K562 (cell line): ENCODE data around the gene ZBTB26. TPM values are rescaled to one million over a fixed set of nuclear protein-coding genes. Genes with fewer than 3 reads are reported as not detected.

Experiments used
- DNMT1 ChIP-seq: fragments of 450-650 bp; IDR thresholded peaks from 2 replicates; pipeline ENCODE4 v1.6.1; 2016; ENCODE audit warnings: antibody characterized with exemption, mild to moderate bottlenecking
- ELK3 ChIP-seq: fragments of 450-650 bp; formaldehyde crosslinking; IDR thresholded peaks from 2 replicates; pipeline ENCODE4 v1.4.0; 2020; ENCODE audit warnings: mild to moderate bottlenecking
- EP400 ChIP-seq: fragments of 450-650 bp; IDR thresholded peaks from 2 replicates; pipeline ENCODE4 v1.6.1; 2017; ENCODE audit warnings: antibody characterized with exemption, mild to moderate bottlenecking, moderate library complexity
- FOXK2 ChIP-seq, 2 experiments: fragments of 450-650 bp; IDR thresholded peaks in 1 of 2; conservative IDR thresholded peaks in 1 of 2; 2 replicates each; pipeline ENCODE4 v1.6.1; 2016; ENCODE audit warnings: low read depth in 2 of 2, mild to moderate bottlenecking in 1 of 2
- FUS ChIP-seq: fragments of 200-400 bp; formaldehyde crosslinking; optimal IDR thresholded peaks from 2 replicates; pipeline ENCODE3; 2017; ENCODE audit warnings: low read depth, low read length
- ID3 ChIP-seq, 2 experiments: fragments of 250-450 bp in 1 of 2; fragments of 450-650 bp in 1 of 2; sonication (Bioruptor Pico) in 1 of 2; IDR thresholded peaks; 2 replicates each; pipeline versions ENCODE4 v1.6.1 to v1.8.0; 2016 to 2021; ENCODE audit warnings: mild to moderate bottlenecking in 2 of 2, moderate library complexity in 2 of 2, missing compliant biosample characterization in 1 of 2, missing genetic modification characterization in 1 of 2
- MCM7 ChIP-seq, 2 experiments: fragments of 450-650 bp; IDR thresholded peaks; 2 replicates each; pipeline ENCODE4 v1.6.1; 2016 to 2018
- MEIS2 ChIP-seq: fragments of 450-650 bp; IDR thresholded peaks from 2 replicates; pipeline ENCODE4 v1.6.1; 2014; ENCODE audit warnings: mild to moderate bottlenecking; ENCODE audit not compliant: partially characterized antibody
- MYC ChIP-seq, 2 experiments: fragments of 250-450 bp in 1 of 2; sonication (Bioruptor Pico) in 1 of 2; IDR thresholded peaks; 2 replicates each; pipeline versions ENCODE4 v1.5.1 to v1.6.1; 2012 to 2021; ENCODE audit warnings: low read depth in 2 of 2, borderline replicate concordance in 1 of 2, improper control_type of control experiment in 1 of 2, low read length in 1 of 2, mild to moderate bottlenecking in 1 of 2, moderate library complexity in 1 of 2
- SRSF9 ChIP-seq: fragments of 200-400 bp; formaldehyde crosslinking; IDR thresholded peaks from 2 replicates; pipeline ENCODE4 v1.6.1; 2017; ENCODE audit warnings: low read depth, low read length, borderline replicate concordance
- STAT5B ChIP-seq: fragments of 250-450 bp; sonication (Bioruptor Pico); IDR thresholded peaks from 2 replicates; pipeline ENCODE4 v1.8.0; 2021; ENCODE audit warnings: mild to moderate bottlenecking, inconsistent platforms
- TAL1 ChIP-seq: fragments of 450-650 bp; IDR thresholded peaks from 2 replicates; pipeline ENCODE4 v1.6.1; 2016; ENCODE audit warnings: mild to moderate bottlenecking
- THRAP3 ChIP-seq: fragments of 450-650 bp; IDR thresholded peaks from 2 replicates; pipeline ENCODE4 v1.6.1; 2016; ENCODE audit warnings: mild to moderate bottlenecking, inconsistent platforms, borderline replicate concordance
- TSHZ1 ChIP-seq: fragments of 250-450 bp; sonication (Bioruptor Pico); IDR thresholded peaks from 2 replicates; pipeline ENCODE4 v1.4.0; 2020; ENCODE audit warnings: mild to moderate bottlenecking, moderate library complexity
- ZBTB17 ChIP-seq: fragments of 450-650 bp; formaldehyde crosslinking; IDR thresholded peaks from 2 replicates; pipeline ENCODE4 v1.4.0; 2020; ENCODE audit warnings: mild to moderate bottlenecking
- ZNF121 ChIP-seq: sonication (generic); formaldehyde crosslinking; conservative IDR thresholded peaks from 2 replicates; pipeline ENCODE4 v1.8.0; 2022; ENCODE audit warnings: missing genetic modification reagents
- polyA plus RNA-seq, 8 experiments: library from polyadenylated mRNA; depleted of rRNA in 4 of 8; stranded (reverse) in 5 of 8; unstranded in 3 of 8; fragments of >200 nt; fragmentation: Nextera tagmentation in 2 of 8; fragmentation: Illumina TruSeq in 1 of 8; extraction: Ambion mirVana in 2 of 8; extraction: Trizol in 1 of 8; gene quantifications; 2 replicates each; pipeline versions ENCODE4 v1.2.1 to v1.2.3, GENCODE V29; 2011 to 2014; ENCODE audit warnings: inconsistent platforms in 1 of 8, missing spikeins in 1 of 8
- total RNA-seq, 7 experiments: library from RNA; depleted of rRNA in 6 of 7; stranded (reverse); fragments of >200 nt in 6 of 7; fragmentation: Illumina TruSeq in 2 of 7; extraction: Trizol in 2 of 7; gene quantifications; 2 replicates each; pipeline versions ENCODE4 v1.2.1 to v1.2.3, GENCODE V29; 2011 to 2021; ENCODE audit warnings: low replicate concordance in 1 of 7
- TF ChIP-seq, protein P1 (sequence below): fragments of 250-450 bp; sonication (Bioruptor Pico); IDR thresholded peaks from 2 replicates; pipeline ENCODE4 v1.4.0; 2020; ENCODE audit warnings: mild to moderate bottlenecking
- TF ChIP-seq, protein P2 (sequence below): fragments of 250-450 bp; sonication (Bioruptor Pico); IDR thresholded peaks from 2 replicates; pipeline ENCODE4 v1.8.0; 2022; ENCODE audit warnings: inconsistent platforms, mild to moderate bottlenecking, moderate library complexity, borderline replicate concordance

The ZBTB26 gene
- total and polyA plus RNA-seq, 9 of the 15 experiments (the other 6 are each of a cell fraction or from before 2014, with no cell fraction given), result 2.4 to 20.7 (median 5.0) TPM

- TF ChIP-seq, protein P1, sequence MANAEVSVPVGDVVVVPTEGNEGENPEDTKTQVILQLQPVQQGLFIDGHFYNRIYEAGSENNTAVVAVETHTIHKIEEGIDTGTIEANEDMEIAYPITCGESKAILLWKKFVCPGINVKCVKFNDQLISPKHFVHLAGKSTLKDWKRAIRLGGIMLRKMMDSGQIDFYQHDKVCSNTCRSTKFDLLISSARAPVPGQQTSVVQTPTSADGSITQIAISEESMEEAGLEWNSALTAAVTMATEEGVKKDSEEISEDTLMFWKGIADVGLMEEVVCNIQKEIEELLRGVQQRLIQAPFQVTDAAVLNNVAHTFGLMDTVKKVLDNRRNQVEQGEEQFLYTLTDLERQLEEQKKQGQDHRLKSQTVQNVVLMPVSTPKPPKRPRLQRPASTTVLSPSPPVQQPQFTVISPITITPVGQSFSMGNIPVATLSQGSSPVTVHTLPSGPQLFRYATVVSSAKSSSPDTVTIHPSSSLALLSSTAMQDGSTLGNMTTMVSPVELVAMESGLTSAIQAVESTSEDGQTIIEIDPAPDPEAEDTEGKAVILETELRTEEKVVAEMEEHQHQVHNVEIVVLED (CRISPR knock-in tag), result 0 out of 2 replicates have a peak, but pooled peaks have one; percentile 4
- no peak for TF ChIP-seq FUS
- TF ChIP-seq ZBTB17 (CRISPR knock-in tag), result peak; percentile 48; the same call in 1 of the 2 replicates
- TF ChIP-seq TSHZ1 (CRISPR knock-in tag), result no peak
- TF ChIP-seq TAL1, result 0 out of 2 replicates have a peak, but pooled peaks have one; percentile 2
- TF ChIP-seq MEIS2, result no peak
- TF ChIP-seq EP400, result peak; percentile 70
- TF ChIP-seq ELK3 (CRISPR knock-in tag), result no peak
- TF ChIP-seq DNMT1, result no peak
- no peak for TF ChIP-seq ZNF121 (CRISPR knock-in tag)
- TF ChIP-seq FOXK2 (conservative IDR thresholded peaks at IDR 0.05 in 1 of 2, IDR thresholded peaks at IDR 0.05 in 1 of 2; ENCODE audit: low read depth in 2 of 2), result peak; percentile 80 to 81
- TF ChIP-seq SRSF9, result no peak
- peak; percentile 54; the same call in 1 of the 2 replicates for TF ChIP-seq MYC (IDR thresholded peaks at IDR 0.05; ENCODE audit: low read depth, low read length)
- 0 out of 2 replicates have a peak, but pooled peaks have one; percentile 48 for TF ChIP-seq MYC (CRISPR knock-in tag; IDR thresholded peaks at IDR 0.05; ENCODE audit: borderline replicate concordance, low read depth)
- TF ChIP-seq ID3 (CRISPR knock-in tag; IDR thresholded peaks at IDR 0.05), result no peak
- no peak for TF ChIP-seq ID3 (tag; IDR thresholded peaks at IDR 0.05)
- no peak for TF ChIP-seq MCM7 (IDR thresholded peaks at IDR 0.05)
- TF ChIP-seq, protein P2, sequence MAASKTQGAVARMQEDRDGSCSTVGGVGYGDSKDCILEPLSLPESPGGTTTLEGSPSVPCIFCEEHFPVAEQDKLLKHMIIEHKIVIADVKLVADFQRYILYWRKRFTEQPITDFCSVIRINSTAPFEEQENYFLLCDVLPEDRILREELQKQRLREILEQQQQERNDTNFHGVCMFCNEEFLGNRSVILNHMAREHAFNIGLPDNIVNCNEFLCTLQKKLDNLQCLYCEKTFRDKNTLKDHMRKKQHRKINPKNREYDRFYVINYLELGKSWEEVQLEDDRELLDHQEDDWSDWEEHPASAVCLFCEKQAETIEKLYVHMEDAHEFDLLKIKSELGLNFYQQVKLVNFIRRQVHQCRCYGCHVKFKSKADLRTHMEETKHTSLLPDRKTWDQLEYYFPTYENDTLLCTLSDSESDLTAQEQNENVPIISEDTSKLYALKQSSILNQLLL (CRISPR knock-in tag), result no peak
- TF ChIP-seq STAT5B (CRISPR knock-in tag), result no peak
- no peak for TF ChIP-seq THRAP3
Measured at GRCh38 chr9:122931226-122932121, at the start of gene ZBTB26 (continued).
